ENCODE data around the gene SLC66A3. TPM values are rescaled to one million over a fixed set of nuclear protein-coding genes. Genes with fewer than 3 reads are reported as not detected.

SLC66A3 gene
- total and polyA plus RNA-seq, 4 donors = 6.7 to 17.6 (median 9.3) TPM

- TF ChIP-seq GABPA (IDR thresholded peaks at IDR 0.05 in 1 of 2, conservative IDR thresholded peaks at IDR 0.05 in 1 of 2) = no peak
Observed at GRCh38 chr2:11117776-11118175, 37.5 kb upstream of the SLC66A3 start (continued).

- H3K27ac ChIP-seq (ENCODE audit: low read depth in 1 of 2, low read length in 2 of 2) = no peak overlapping the region
- WGBS = 90% methylated on average over 3 of the region's 3 CpGs
- TF ChIP-seq HNF4A (conservative IDR thresholded peaks at IDR 0.05) = no peak
- no peak for TF ChIP-seq SP1 (IDR thresholded peaks at IDR 0.05)
- TF ChIP-seq JUND (IDR thresholded peaks at IDR 0.05) = no peak
- TF ChIP-seq YY1 (IDR thresholded peaks at IDR 0.05) = no peak
- TF ChIP-seq FOXA2 (IDR thresholded peaks at IDR 0.05) = no peak
- TF ChIP-seq NR2F2 (IDR thresholded peaks at IDR 0.05) = no peak
- TF ChIP-seq HNF4G (IDR thresholded peaks at IDR 0.05) = no peak
- no peak for TF ChIP-seq GABPA (IDR thresholded peaks at IDR 0.05 in 1 of 2, conservative IDR thresholded peaks at IDR 0.05 in 1 of 2)
- TF ChIP-seq EGR1 (IDR thresholded peaks at IDR 0.05; ENCODE audit: low read depth in 2 of 2) = no peak
- no peak for TF ChIP-seq RAD21 (IDR thresholded peaks at IDR 0.05)
- no peak for TF ChIP-seq FOXA1 (IDR thresholded peaks at IDR 0.05)
- no peak overlapping the region for H3K9ac ChIP-seq (ENCODE audit: low read depth in 1 of 2, low read length in 2 of 2)
- no peaks in the 10 kb centered on the region for H3K36me3 ChIP-seq (ENCODE audit: control insufficient read depth in 4 of 4, insufficient read depth in 3 of 4, low read depth in 1 of 4, low read length in 3 of 4)
- H3K9me3 ChIP-seq (ENCODE audit: control insufficient read depth in 4 of 4, low read length in 3 of 4) = no peaks in the 10 kb centered on the region
- no peaks in the 10 kb centered on the region for H3K4me1 ChIP-seq (ENCODE audit: control insufficient read depth in 4 of 4, insufficient read depth in 4 of 4, low read length in 3 of 4)
- no peaks in the 10 kb centered on the region for H3K27me3 ChIP-seq (ENCODE audit: control insufficient read depth in 4 of 4, insufficient read depth in 4 of 4, low read length in 3 of 4)
- H3K4me3 ChIP-seq (ENCODE audit: low read depth in 1 of 3, low read length in 3 of 3) = no peak overlapping the region
- no peak for DNase-seq (ENCODE audit: low spot score)
Observed at GRCh38 chr2:11118761-11119160, 36.5 kb upstream of the SLC66A3 start.

GRCh38 chr2:11121099-11121822 lies 34.0 kb upstream of the SLC66A3 start:
- Histone ChIP-seq H3K9me3 (ENCODE audit: control insufficient read depth in 4 of 4, low read length in 3 of 4) (no peaks in the 10 kb centered on the region), H3K36me3 (ENCODE audit: control insufficient read depth in 4 of 4, insufficient read depth in 3 of 4, low read depth in 1 of 4, low read length in 3 of 4) (no peaks in the 10 kb centered on the region), H3K4me1 (ENCODE audit: control insufficient read depth in 4 of 4, insufficient read depth in 4 of 4, low read length in 3 of 4) (peaks cover 0 to 3% (median 0%) of the 10 kb centered on the region in 4 donors), H3K4me3 (ENCODE audit: low read depth in 1 of 3, low read length in 3 of 3) (no peak overlapping the region), H3K27me3 (ENCODE audit: control insufficient read depth in 4 of 4, insufficient read depth in 4 of 4, low read length in 3 of 4) (no peaks in the 10 kb centered on the region), H3K9ac (ENCODE audit: low read depth in 1 of 2, low read length in 2 of 2) (no peak overlapping the region), H3K27ac (ENCODE audit: low read depth in 1 of 2, low read length in 2 of 2) (no peak overlapping the region)
- TF ChIP-seq JUND (IDR thresholded peaks at IDR 0.05) (no peak), GABPA (IDR thresholded peaks at IDR 0.05 in 1 of 2, conservative IDR thresholded peaks at IDR 0.05 in 1 of 2) (no peak), CTCF (IDR thresholded peaks at IDR 0.05; ENCODE audit: low read depth, low read length, missing input control) (no peak)
- no peak for DNase-seq (ENCODE audit: low spot score)
- 63% methylated on average over 8 of the region's 8 CpGs for WGBS

- peaks cover 0 to 3% (median 0%) of the 10 kb centered on the region in 4 donors for H3K4me1 ChIP-seq (ENCODE audit: control insufficient read depth in 4 of 4, insufficient read depth in 4 of 4, low read length in 3 of 4)
- TF ChIP-seq MAX (IDR thresholded peaks at IDR 0.05) (no peak), CTCF (IDR thresholded peaks at IDR 0.05; ENCODE audit: low read depth, low read length, missing input control) (no peak), RAD21 (IDR thresholded peaks at IDR 0.05) (no peak), RXRA (IDR thresholded peaks at IDR 0.05) (no peak), ATF3 (IDR thresholded peaks at IDR 0.05) (no peak), TAF1 (conservative IDR thresholded peaks at IDR 0.05) (no peak), FOXA1 (IDR thresholded peaks at IDR 0.05) (no peak), HNF4A (conservative IDR thresholded peaks at IDR 0.05) (no peak), GABPA (IDR thresholded peaks at IDR 0.05 in 1 of 2, conservative IDR thresholded peaks at IDR 0.05 in 1 of 2) (no peak), YY1 (IDR thresholded peaks at IDR 0.05) (no peak), JUND (IDR thresholded peaks at IDR 0.05) (no peak), SP1 (IDR thresholded peaks at IDR 0.05) (no peak), EGR1 (IDR thresholded peaks at IDR 0.05; ENCODE audit: low read depth in 2 of 2) (no peak), FOXA2 (IDR thresholded peaks at IDR 0.05) (no peak), REST (IDR thresholded peaks at IDR 0.05) (no peak)
- WGBS = 68% methylated on average over 7 of the region's 7 CpGs
Observed at GRCh38 chr2:11121823-11122155, 33.5 kb upstream of the SLC66A3 start.

More at GRCh38 chr2:11121823-11122155, 33.5 kb upstream of the SLC66A3 start:
- no peaks in the 10 kb centered on the region for H3K27me3 ChIP-seq (ENCODE audit: control insufficient read depth in 4 of 4, insufficient read depth in 4 of 4, low read length in 3 of 4)
- no peak overlapping the region for H3K27ac ChIP-seq (ENCODE audit: low read depth in 1 of 2, low read length in 2 of 2)
- no peaks in the 10 kb centered on the region for H3K9me3 ChIP-seq (ENCODE audit: control insufficient read depth in 4 of 4, low read length in 3 of 4)
- H3K9ac ChIP-seq (ENCODE audit: low read depth in 1 of 2, low read length in 2 of 2) = no peak overlapping the region
- H3K4me3 ChIP-seq (ENCODE audit: low read depth in 1 of 3, low read length in 3 of 3) = no peak overlapping the region
- no peak for DNase-seq (ENCODE audit: low spot score)
- no peaks in the 10 kb centered on the region for H3K36me3 ChIP-seq (ENCODE audit: control insufficient read depth in 4 of 4, insufficient read depth in 3 of 4, low read depth in 1 of 4, low read length in 3 of 4)
